Vagina (tissue), 2 donors: ENCODE data around the gene EHBP1. TPM values are rescaled to one million over a fixed set of nuclear protein-coding genes. Genes with fewer than 3 reads are reported as not detected.

Experiments
- DNase-seq, 2 donors: peaks; one replicate each; pipeline ENCODE4 v3.0.0-alpha.2; 2017; ENCODE audit errors: extremely low spot score in 2 of 2
- H3K27ac ChIP-seq: fragments of 200-600 bp; sonication (generic); one replicate; pipeline ENCODE4 v1.5.1; 2019
- H3K27me3 ChIP-seq: fragments of 200-600 bp; sonication (generic); one replicate; pipeline ENCODE4 v1.5.1; 2019
- H3K36me3 ChIP-seq, 2 donors: fragments of 200-600 bp; sonication (generic); one replicate each; pipeline ENCODE4 v1.5.1; 2017 to 2019
- H3K4me1 ChIP-seq: fragments of 200-600 bp; sonication (generic); one replicate; pipeline ENCODE4 v1.5.1; 2019
- H3K4me3 ChIP-seq, 2 donors: fragments of 200-600 bp; sonication (generic); 1 replicate in 1 of 2; 2 replicates in 1 of 2; pipeline ENCODE4 v1.5.1; 2016 to 2019
- H3K9me3 ChIP-seq: fragments of 200-600 bp; sonication (generic); one replicate; pipeline ENCODE4 v1.5.1; 2019
- CTCF ChIP-seq, 3 experiments: fragments of 450-650 bp in 2 of 3; fragments of 200-600 bp in 1 of 3; sonication (generic) in 1 of 3; IDR thresholded peaks; one replicate each; pipeline ENCODE4 v1.5.1; 2017 to 2019; ENCODE audit warnings: antibody characterized with exemption in 3 of 3, mild to moderate bottlenecking in 2 of 3, moderate library complexity in 2 of 3
- POLR2A ChIP-seq, 2 donors: fragments of 450-650 bp; IDR thresholded peaks; one replicate each; pipeline ENCODE4 v1.6.1; 2017; ENCODE audit warnings: antibody characterized with exemption in 2 of 2, mild to moderate bottlenecking in 2 of 2, moderate library complexity in 2 of 2
- POLR2AphosphoS5 ChIP-seq, 2 donors: sonication (generic); formaldehyde crosslinking; IDR thresholded peaks; one replicate each; pipeline ENCODE4 v1.9.0; 2017; ENCODE audit warnings: antibody characterized with exemption in 2 of 2, mild to moderate bottlenecking in 2 of 2, low read depth in 1 of 2; ENCODE audit not compliant: insufficient read depth in 1 of 2
- intact Hi-C: fragments of 100-400 bp; cut with DNase I; formaldehyde crosslinking; loops from one replicate; pipeline ENCODE4 v1.15.1; 2023
- total RNA-seq: library from RNA; depleted of rRNA; stranded (reverse); fragments of >200 nt; gene quantifications from one replicate; pipeline ENCODE4 v1.2.3, GENCODE V29; 2016

EHBP1 gene
- total RNA-seq, 1 donor from 2014 or later = 97.7 TPM

GRCh38 chr2:62768615-62769014 lies 63.1 kb downstream of the EHBP1 start:
- no peaks in the 10 kb centered on the region for H3K36me3 ChIP-seq
- H3K4me1 ChIP-seq = peaks cover 12% of the 10 kb centered on the region
- H3K4me3 ChIP-seq = no peak overlapping the region
- no peak overlapping the region for H3K27ac ChIP-seq
- no peak for TF ChIP-seq POLR2AphosphoS5 (IDR thresholded peaks at IDR 0.05; ENCODE audit: insufficient read depth in 1 of 2, low read depth in 1 of 2)
- no peak for DNase-seq
- no peaks in the 10 kb centered on the region for H3K9me3 ChIP-seq
- no peaks in the 10 kb centered on the region for H3K27me3 ChIP-seq
- intact Hi-C loops = loop anchor here (5.0 kb wide), 1 partner anchor 571 kb away; the partner anchor contains the start of gene B3GNT2

DNA sequence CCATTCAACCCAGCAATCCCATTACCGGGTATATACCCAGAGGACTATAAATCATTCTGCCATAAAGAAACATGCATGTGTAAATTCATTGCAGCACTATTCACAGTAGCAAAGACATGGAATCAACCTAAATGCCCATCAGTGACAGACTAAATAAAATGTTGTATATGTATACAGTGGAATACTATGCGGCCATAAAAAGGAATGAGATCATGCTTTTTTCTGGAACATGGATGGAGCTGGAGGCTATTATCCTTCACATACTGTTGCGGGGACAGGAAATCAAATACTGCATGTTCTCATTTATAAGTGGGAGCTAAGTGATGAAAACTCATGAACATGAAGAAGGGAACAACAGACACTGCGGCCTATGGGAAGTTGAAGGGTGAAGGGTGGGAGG lies 65.1 kb downstream of the EHBP1 start:
- H3K9me3 ChIP-seq = no peaks in the 10 kb centered on the region
- intact Hi-C loops = no loop called here

GRCh38 chr2:62774555-62775366 lies 69.2 kb downstream of the EHBP1 start:
- no peaks in the 10 kb centered on the region for H3K4me1 ChIP-seq
- no peaks in the 10 kb centered on the region for H3K9me3 ChIP-seq
- no peak for DNase-seq
- no peak overlapping the region for H3K27ac ChIP-seq
- H3K27me3 ChIP-seq = no peaks in the 10 kb centered on the region
- no peaks in the 10 kb centered on the region for H3K36me3 ChIP-seq
- no peak overlapping the region for H3K4me3 ChIP-seq
- TF ChIP-seq POLR2A (IDR thresholded peaks at IDR 0.05) (no peak), POLR2AphosphoS5 (IDR thresholded peaks at IDR 0.05; ENCODE audit: insufficient read depth in 1 of 2, low read depth in 1 of 2) (peak in 1 of 2 donors; percentile 59), CTCF (IDR thresholded peaks at IDR 0.05) (peak in 2 of 3 experiments; percentile 47 to 59)
- intact Hi-C loops = loop anchor here (1.0 kb wide), 1 partner anchor 317 kb away; no protein-coding TSS in a partner anchor

More for the DNA sequence above, 65.1 kb downstream of the EHBP1 start:
- no peak overlapping the region for H3K27ac ChIP-seq
- H3K4me3 ChIP-seq = no peak overlapping the region
- no peaks in the 10 kb centered on the region for H3K36me3 ChIP-seq
- no peak for DNase-seq
- peaks cover 5% of the 10 kb centered on the region for H3K4me1 ChIP-seq
- TF ChIP-seq POLR2AphosphoS5 (IDR thresholded peaks at IDR 0.05; ENCODE audit: insufficient read depth in 1 of 2, low read depth in 1 of 2) (no peak), CTCF (IDR thresholded peaks at IDR 0.05) (no peak), POLR2A (IDR thresholded peaks at IDR 0.05) (no peak)
- no peaks in the 10 kb centered on the region for H3K27me3 ChIP-seq

DNA sequence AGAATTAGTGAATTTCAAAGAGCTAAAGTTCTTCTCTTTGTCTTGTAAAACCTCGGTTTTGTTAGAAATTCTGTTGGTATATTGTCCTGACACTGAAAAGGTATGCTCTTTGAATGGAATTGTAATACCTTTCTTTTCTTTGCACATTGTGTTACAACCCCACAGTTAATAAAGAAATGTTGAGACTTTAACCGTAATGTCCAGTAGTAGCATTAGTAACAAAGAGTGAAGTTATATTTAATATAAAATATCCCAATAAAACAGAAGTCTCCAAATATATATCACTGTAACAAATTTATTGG lies 69.8 kb downstream of the EHBP1 start:
- no peaks in the 10 kb centered on the region for H3K4me1 ChIP-seq
- TF ChIP-seq CTCF (IDR thresholded peaks at IDR 0.05) (no peak), POLR2A (IDR thresholded peaks at IDR 0.05) (no peak), POLR2AphosphoS5 (IDR thresholded peaks at IDR 0.05; ENCODE audit: insufficient read depth in 1 of 2, low read depth in 1 of 2) (no peak)

GRCh38 chr2:62783679-62784078 lies 78.2 kb downstream of the EHBP1 start:
- Histone ChIP-seq H3K36me3 (no peaks in the 10 kb centered on the region), H3K4me3 (no peak overlapping the region), H3K27me3 (no peaks in the 10 kb centered on the region), H3K27ac (no peak overlapping the region), H3K9me3 (no peaks in the 10 kb centered on the region), H3K4me1 (peaks cover 15% of the 10 kb centered on the region)
- intact Hi-C loops = no loop called here
- DNase-seq = no peak
- TF ChIP-seq POLR2AphosphoS5 (IDR thresholded peaks at IDR 0.05; ENCODE audit: insufficient read depth in 1 of 2, low read depth in 1 of 2) (no peak), POLR2A (IDR thresholded peaks at IDR 0.05) (no peak), CTCF (IDR thresholded peaks at IDR 0.05) (no peak)

More for the DNA sequence above, 69.8 kb downstream of the EHBP1 start:
- H3K4me3 ChIP-seq = no peak overlapping the region
- no peaks in the 10 kb centered on the region for H3K27me3 ChIP-seq
- no peak for DNase-seq
- H3K27ac ChIP-seq = no peak overlapping the region
- intact Hi-C loops = loop anchor here (1.0 kb wide), 1 partner anchor 318 kb away; no protein-coding TSS in a partner anchor
- no peaks in the 10 kb centered on the region for H3K36me3 ChIP-seq
- no peaks in the 10 kb centered on the region for H3K9me3 ChIP-seq
